ENCODE results near the gene TMEM212.
A peak's percentile ranks its signal among the peaks of the same experiment; 100 is the strongest.

Gene TMEM212

DNA sequence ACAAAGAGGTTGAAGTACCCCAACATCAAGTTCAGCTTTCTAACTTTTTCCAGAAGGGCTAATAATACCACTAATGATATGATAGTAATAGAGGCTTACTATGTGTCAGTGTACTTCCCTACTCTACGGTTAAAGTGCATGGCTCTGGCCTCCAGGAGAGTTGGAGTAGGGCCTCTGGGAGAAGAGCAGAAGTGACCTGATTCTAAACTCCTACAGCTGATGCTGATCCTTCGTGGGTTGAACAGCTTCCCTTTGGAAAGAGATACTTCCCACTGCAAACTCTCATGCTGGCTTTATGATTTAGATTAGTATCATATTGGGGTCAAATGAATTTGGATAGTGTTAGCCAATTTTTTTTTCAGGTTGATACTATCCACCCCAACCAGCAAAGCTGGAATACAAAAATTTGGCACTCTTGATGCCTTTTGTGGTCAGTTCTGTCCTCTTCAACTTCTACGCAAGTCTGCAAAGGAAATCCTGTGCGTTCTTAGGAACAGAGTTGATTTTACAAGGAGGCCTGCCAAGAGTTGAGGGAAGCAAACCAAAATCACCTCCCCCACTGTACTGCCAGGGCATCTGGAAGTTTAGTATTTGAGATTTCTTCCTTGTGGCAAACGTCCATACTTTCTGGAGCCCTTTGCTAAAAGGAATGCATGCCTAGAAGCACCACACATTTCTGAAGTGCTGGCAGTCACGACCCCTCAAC lies 17.8 kb downstream of the TMEM212 start:
- DNase-seq = no peak

DNA sequence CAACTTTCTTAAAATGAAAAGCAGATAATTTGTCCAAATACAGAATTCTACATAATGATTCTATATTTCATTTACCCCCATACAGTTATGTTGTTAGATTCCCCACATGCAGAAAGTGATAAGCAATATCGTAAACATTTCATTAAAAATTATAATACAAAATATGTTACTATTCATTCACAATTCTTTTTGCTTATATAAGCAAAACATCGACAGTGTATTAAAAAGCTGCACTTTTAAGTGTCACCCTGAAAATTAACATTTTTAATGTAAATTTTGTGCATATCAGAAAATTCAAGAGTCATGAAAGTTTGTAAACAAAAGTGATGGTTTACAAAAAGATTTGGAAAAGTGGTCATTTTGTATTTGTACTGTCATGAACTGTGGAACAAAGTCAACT lies 19.2 kb downstream of the TMEM212 start:
- DNase-seq = no peak

DNA sequence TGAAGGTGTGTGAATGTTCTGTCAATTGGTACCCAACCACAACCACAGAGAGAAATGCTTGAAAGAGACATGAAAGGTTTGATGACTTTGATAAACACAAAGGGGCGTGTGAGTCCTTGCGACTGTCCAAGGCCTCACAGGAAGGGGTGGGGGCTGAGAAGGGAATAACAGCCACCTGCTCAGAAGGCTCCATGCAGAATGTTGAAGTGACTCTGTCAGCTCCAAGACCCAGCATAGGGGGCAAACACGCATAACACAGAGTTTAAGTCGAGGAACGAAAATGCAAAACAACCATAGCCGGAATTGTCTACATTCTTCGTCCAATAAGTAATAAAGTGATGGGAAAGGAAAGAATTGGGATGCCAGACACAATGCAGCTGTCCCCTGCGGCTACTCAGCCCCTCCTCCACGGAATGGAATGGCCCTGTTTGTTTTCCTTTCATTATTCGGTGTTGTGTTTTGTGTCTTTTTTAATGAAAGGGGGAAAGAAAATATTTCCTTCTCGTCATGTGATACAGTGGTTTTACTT lies 19.9 kb downstream of the TMEM212 start:
- DNase-seq = no peak

- DNase-seq = no peak
These were observed 20.8 kb downstream of the TMEM212 start for GRCh38 chr3:171863920-171864319.

- no peak for DNase-seq
These were observed 22.2 kb downstream of the TMEM212 start for GRCh38 chr3:171865191-171865865.

- DNase-seq = no peak
These were observed 24.8 kb downstream of the TMEM212 start for GRCh38 chr3:171867981-171868380.

GRCh38 chr3:171871392-171872274 lies 28.5 kb downstream of the TMEM212 start:
- DNase-seq = no peak

DNA sequence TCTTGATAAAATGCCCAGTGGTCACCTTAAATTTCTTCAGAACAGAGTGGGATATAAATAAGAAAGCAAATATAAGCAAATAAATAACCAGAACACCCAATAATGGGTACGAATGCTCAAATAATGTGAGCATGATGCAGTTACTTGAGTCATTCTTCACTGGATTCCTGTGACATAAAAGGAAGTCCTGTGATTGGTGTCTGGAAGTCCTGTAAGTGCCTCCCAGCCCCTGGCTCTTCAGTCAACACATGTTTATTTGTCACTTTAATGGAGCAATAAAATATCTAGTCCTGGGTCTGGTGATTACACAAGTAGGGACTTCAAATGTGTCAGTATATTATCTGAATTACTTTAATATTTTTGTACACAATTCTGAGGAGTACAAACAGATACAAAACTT lies 30.4 kb downstream of the TMEM212 start:
- DNase-seq = no peak

DNA sequence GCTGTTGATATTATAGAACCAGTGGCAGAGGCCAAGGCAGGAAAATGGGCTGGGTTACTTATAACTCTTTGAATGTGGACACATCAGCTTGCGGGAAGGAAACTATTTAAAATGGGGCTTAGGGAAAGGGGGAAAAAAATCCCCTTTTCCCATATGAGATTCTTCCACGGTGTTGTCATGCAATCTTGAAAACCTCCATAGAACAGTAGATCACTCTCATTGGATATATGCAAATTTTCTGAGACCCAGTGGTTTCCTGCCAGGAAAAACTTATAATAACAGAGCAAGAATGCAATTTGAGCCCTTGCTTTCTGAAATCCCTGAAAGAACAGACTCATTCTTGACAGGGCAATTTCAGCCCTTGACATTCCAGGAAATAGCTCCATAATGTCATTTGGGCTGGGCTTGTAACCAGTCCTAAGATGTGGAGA lies 31.1 kb downstream of the TMEM212 start:
- DNase-seq = no peak

DNA sequence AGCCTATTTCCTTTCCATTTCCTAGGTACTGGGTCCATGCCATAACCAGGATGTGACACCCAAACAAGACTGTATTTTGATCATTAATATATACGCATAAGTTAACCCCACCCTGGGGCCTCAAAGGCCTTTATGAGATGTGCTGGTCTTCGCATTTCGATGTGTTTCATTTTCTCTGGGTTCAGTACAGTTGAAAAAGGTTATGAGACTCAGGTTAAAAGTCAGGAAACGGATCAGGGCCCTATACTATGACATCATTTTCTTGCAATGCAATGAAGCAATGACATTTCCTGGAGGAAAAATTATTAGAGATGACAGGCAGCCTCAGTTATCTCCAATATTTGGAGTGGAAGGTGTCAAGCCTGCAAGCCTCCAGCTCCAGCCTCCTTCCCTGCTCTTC lies 31.7 kb downstream of the TMEM212 start:
- DNase-seq = no peak

- DNase-seq = no peak
These were observed 32.8 kb downstream of the TMEM212 start for GRCh38 chr3:171875923-171876412.

DNA sequence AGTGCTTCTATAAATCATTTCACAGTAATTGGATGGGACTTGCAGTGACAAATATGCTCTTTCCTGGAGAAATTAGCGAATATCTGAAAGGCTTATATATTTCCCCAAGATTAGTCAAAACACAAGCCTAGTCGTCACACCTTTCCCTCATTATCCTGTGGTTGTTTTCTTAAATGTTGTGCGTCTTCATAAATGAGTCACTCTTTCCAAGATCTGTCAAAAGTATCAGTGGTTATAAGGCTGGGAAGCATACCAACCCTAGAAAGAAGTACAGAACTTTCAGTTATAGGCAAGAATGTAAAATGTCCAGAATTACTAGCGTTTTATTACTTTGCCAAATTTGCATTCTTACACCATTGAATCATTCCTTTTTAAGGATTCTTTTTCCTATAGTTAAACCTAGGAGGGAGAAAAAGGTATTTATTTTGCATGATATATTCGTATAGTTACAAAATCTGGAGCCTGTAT lies 33.6 kb downstream of the TMEM212 start:
- DNase-seq = no peak

- DNase-seq = no peak
These were observed 35.5 kb downstream of the TMEM212 start for GRCh38 chr3:171878461-171879225.

DNA sequence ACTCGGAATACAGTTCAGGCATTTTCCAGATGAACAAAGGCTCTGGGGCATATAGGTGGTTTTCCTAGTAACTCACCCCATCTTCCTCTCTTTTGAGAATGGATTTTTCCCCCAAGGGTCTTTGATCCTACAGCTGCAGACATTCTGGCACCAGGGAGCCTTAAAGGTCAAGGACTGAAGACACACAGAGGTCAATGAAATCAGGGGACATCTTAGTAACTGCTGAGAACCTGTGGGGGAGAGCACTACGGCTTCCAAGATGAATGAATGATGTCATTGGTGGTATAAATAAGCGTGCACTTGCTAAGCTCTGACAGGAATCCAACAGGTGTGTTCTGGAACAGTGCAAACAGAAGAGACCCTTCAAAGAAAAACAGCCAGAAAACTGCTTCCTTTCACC lies 36.3 kb downstream of the TMEM212 start:
- no peak for DNase-seq

GRCh38 chr3:171880101-171880870 lies 37.1 kb downstream of the TMEM212 start:
- DNase-seq = no peak

DNA sequence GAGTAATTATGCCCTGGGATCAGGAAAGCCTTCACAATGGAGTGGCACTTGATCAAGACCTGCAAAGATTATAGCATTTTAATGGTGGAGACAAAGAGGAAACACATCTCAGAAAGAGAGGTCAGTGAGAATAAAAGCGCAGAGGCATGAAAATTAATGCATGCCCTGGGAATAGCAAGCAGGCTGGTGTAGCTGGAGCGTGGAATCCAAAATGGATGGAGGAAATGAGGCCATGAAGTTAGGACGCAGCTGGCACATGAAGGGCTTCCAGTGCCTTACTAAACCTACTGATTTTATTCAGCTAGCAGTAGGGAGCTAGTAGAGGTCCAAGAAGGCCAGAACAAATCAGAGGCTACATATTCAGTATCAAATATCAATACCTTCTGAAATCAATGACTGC lies 38.1 kb downstream of the TMEM212 start:
- DNase-seq = peak; percentile 85

DNA sequence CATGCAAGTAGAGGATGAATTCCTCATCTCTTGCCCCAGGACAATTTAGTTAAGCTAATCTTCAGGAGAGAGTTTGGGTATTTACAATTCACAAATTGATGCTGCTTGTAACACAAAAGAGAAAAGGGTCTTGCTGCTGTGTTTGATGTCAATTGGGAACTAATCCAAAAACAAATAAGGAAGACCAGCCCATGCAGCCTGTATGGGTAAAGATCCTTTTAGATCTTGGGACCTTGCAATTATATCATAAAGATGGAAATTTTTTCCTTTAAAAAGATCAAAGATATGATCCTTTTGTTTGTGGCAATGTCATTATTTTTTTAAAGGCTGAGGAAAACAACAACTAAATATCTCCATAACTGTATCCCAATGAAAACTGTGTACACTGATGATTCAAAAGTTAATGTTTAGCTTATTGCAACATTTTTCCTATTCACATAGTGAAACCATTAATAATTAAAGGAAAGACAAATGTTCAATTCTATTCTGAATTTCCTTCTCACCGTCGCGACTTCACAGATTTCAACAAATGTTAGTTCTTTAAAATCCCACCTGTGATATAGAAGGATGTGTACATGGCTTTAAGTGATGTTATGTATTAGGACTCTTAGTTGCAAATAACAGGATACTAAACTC lies 40.2 kb downstream of the TMEM212 start:
- DNase-seq = no peak

GRCh38 chr3:171883893-171884279 lies 40.7 kb downstream of the TMEM212 start:
- DNase-seq = no peak

- no peak for DNase-seq
These were observed 45.3 kb downstream of the TMEM212 start for GRCh38 chr3:171888466-171888865.

DNA sequence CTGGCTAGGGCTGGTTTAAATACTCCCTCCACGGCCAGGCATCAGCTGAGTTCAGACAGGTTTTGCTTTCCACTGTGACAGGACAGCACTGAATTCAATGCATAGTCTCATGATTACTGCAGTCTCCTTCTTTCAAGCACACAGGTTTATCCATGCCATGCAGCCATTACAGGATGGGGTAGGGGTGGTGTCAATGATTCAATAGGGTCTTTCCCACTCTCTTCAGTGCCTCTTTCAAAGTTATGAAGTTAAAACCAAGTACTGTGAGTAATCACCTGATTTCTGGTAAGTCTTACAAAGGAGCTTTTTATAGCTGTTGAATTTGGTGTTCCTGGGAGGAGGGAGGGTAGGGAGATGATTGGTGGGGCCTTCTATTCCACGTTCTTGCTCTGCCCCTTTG lies 47.2 kb downstream of the TMEM212 start:
- DNase-seq = no peak

- DNase-seq = peak; percentile 97
These were observed 49.3 kb downstream of the TMEM212 start for GRCh38 chr3:171892457-171892856.
